SH-SY5Y (cell line): ENCODE measurements around the gene PAK1.

Experiments used
- GATA2 ChIP-seq: IDR thresholded peaks from 2 replicates; pipeline ENCODE4 v1.6.1; 2011; ENCODE audit warnings: mild to moderate bottlenecking, low read depth, low read length
- GATA3 ChIP-seq: IDR thresholded peaks from 2 replicates; pipeline ENCODE4 v1.6.1; 2011; ENCODE audit warnings: low read depth, mild to moderate bottlenecking, low read length, moderate library complexity

DNA sequence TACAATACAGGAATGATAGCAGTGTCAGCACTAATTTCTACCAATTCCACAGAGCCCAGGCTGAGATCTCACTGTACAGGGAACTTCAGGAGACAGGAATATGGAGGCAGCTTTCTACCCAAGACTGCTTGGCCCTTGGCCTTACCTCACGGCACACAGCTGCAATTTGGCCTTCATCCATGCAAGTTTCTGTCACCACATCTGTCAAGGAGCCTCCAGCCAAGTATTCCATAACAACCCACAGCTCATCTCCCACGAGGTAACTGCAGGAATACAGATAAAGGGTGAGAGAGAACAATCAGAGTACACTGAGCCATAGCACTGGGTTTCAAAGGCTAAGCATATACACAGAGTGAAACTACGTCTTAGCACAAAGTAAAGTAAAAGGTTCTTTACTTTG is 133.4 kb downstream of the PAK1 start:
- TF ChIP-seq GATA2 (no peak), GATA3 (no peak)
